OCI-M2 (cell line): Measurements from ENCODE around the gene C1orf159.

Source experiments
- DNase-seq: peaks from one replicate; lab custom pipeline; 2025; ENCODE audit not compliant: unreplicated experiment; lab: John Stamatoyannopoulos, UW

The C1orf159 gene

DNA sequence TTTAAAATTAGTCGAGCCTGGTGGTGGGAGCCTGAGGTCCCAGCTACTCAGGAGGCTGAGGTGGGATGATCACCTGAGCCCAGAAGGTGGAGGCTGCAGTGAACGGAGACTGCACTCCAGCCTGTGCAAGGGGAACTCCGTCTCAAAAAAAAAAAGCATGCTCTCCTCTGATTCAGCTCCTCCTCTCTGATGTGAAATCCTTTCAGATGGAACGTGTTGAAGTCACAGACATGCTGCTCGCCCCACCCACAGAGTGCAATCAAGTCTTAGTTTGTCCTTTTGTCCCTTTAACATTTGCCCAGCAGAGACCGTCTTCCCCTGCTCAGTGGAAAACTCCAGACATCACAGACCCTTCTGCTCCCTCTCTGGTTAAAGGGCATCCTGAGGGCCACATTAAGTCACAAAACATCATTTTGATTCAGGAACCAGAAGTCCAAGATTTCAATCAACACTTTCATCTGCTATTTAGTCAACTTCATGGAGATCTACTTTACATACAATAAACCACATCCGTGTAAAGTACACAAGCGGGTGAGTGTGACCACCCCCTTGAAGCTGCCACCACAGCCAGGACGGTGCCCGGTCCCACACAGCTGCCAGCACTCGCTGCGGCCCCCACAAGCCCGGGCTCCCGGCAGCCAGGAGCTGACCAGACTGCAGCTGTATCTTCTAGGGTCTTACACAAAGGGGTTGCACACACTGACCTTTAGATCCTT, 22.8 kb downstream of the C1orf159 start:
- DNase-seq, result no peak

DNA sequence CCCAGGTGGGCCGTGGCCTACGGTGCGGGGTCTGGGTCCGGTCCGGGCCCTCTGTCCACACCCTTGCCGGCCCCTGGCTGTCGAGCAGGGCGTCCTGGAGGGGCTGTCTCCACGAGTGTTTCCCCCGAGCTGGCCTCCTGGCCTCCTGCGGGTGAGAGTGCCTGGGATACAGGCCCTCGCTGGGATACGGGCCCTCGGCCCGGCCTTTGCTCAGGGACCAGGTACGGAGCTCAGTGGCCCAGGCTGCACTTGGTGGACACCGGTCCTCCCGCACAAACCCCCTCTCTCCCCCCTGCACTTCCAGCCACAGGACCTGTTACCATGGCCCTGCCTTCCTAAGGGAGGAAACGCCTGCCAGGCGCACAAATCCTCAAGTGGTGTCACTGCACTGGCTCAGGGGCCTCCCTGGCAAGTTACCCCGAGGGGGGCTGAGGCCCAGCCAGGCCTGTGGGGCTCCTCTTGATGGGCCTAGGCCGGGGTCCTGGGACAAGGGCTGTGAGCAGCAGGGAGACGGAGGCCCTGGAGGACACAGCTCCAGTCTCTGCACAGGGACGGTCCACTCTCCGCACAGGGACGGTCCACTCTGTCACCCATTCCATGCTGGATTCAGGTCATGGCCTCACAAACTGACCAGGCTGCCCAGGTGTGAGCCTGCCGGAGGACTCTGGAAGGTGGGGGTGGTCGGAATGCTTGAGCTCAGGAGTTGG, 23.6 kb downstream of the C1orf159 start:
- DNase-seq, result no peak

DNA sequence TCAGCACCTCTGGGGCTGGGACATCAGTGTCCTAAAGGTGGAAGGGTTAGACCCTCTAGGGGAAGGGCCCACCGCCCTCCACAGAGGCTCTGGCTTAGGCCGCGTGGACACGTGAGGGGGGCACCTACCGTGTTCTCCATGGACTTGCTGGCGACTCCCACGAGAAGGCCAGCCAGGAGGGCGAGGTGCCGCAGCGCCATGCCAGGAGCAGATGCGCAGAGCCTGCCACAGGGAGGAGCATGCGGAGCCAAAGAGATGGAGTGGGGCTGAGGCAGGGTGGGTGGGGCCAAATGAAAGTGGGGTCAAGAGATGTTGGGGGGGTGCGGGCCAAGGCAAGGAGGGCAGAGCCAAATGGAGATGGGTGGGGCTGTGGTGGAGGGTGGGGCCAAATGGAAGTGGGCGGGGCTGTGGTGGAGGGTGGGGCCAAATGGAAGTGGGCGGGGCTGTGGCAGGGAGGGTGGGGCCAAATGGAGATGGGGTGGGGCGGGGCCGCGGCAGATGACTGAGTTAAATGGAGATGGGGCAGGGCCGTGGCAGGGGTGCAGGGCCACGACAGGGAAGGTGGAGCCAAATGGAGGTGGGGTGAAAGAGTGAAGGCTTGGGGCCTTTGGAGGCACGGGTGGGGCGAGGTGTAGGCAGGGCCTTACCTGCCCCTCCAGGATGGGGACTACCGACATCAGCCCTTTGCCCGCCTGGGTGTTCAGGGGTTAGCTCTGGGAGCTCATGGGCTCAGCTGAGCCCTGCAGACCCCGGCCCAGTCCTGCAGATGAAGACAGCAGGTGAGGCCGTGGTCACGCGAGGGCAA, 24.3 kb downstream of the C1orf159 start:
- DNase-seq, result no peak

DNA sequence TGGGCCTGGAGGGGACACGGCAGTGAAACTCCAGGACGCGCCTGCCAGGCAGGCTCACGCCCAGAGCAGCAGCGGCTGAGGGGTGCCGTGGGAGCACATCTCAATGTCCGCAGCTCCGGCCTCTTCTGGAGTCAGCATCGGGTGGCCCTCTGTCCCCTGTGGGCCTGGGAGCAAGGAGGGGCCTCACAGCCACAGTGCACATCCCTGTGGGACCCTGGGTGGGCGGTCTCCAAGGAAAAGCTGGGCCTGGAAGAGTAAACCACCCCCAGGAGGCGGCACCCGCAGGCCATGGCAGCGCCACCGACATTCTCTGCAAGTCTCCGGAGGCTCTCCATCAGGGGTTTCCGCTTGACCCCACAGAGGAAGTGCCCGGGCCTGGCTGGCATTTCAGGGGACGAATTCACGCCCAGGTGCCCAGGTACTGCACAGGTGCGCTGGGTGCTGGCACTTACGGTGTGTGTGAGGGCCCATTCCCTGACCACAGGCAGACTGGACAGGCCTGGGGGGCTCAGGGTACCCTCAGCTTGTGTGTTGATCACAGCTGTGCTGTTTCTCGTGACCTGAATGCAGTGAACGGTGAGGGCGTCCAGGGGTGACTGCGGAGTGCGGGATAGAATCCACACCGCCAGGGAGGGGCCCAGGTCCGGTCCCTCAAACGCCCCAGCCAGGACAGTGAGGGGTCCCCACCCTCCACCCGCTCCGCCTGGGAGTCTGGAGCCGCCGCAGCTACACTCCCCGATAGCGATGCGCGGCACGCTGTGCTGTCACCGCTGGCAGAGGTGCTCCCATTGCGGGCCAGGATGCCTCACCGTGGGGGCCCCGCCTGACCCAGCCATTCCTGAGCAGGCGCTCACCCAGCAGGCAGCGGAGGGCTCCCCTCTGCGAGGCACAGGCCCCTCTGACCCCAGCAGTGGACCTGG, 25.2 kb downstream of the C1orf159 start:
- DNase-seq, result no peak

DNA sequence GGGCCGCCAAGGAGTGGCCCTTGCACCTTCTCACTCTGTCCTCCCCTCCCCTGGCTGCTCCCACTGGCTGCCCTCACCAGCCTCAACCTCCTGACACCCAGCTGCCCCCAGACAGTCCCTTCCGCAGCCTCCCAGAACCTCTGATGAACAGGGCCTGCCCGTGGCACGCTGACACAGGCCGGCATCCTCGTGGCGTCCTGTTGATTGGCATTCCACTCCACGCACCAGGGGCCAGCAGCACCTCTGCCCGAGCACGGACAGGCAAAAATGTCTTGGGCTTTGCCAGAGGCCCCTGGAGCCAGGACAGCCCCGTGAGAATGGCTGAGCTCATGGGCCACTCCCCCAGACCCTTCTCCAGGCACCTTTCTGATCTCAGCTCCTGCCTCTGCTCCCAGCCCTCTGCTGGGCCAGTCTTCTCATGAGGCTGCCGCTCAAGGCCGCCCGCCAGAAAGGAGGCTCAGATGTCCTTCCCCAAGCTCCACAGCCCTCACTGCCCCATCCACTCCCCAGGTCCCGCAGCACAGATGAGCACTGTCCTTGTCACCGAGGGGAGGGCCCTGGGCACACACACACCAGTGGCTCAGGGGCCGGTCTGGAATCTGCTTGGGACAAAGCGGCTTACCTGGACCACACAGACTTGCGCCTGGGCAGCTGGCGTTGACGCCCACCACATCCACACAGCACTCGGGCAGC, 26.0 kb downstream of the C1orf159 start:
- DNase-seq, result no peak

DNA sequence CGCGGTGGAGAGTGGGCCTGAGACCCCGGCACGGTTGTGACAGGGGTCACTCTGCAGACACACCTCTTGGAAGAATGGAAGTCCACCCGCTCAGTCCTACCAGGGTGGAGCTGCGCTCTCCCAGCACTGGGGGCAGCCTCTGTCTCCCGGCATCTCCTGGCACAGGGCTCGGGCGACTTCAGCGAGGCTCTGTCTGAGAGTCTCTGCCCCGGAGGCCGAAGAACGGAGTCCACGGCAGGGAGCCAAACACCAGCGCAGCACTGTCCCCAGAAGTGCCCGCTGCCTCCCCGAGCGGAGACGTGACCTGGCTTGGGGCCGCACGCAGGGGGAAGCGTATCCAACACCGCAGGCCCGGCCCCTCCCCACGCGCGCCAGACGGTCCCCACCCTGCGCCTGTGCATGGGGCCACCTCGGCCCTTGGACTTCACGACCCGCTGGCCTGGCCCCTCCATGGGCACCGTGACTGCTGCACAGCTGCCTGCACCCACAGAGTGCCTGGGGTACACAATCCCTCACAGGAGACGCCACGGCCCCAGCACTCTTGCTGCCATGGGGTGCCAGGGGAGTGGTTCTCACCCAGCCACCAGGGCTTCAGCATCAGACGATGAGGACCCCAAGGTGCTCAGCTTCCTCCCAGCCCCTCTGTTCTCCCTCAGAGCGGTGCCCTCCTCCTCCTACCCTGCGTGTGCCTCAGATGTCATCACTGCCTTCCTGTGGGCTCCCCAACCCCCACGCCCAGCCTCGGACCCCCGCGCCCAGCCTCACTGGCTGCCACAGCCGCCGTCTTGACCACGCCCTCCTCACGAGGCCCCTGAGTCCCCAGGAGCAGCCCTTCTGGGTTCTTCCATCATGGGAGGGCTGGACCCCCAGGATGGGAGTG, 26.8 kb downstream of the C1orf159 start:
- DNase-seq, result no peak

DNA sequence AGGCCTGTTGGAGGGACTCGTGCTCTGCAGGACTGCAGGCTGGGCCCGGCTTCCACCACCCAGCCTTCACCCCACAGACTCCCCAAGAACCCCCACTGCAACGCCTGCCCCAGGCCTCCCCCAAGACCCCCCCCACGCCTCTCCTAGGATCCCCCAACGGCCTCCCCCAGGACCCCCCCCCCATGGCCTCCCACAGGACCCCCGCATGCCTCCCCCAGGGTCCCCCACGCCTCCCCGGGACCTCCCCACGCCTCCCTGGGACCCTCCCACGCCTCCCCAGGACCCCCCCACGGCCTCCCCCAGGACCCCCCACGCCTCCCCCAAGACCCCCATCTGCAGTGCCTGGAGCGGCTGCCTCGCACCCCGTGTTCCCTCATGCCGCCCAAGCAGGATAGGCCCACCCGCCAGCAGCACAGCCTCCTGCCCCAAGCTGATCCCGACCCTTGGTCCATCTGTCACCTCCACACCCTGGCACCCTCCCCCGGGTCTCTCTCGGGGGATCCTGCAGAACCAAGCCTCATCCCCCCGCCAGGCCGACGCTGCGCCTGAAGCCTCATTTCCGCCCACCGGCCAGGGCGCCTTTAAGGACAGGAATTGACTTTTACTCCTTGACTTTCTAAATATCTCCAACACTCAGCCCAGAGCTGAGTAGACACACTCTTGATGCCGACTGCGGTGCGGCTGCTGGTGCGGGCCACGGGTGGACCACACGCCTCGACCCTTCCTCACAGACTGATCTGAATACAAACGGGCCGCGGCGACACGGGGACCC, 27.7 kb downstream of the C1orf159 start:
- DNase-seq, result no peak

DNA sequence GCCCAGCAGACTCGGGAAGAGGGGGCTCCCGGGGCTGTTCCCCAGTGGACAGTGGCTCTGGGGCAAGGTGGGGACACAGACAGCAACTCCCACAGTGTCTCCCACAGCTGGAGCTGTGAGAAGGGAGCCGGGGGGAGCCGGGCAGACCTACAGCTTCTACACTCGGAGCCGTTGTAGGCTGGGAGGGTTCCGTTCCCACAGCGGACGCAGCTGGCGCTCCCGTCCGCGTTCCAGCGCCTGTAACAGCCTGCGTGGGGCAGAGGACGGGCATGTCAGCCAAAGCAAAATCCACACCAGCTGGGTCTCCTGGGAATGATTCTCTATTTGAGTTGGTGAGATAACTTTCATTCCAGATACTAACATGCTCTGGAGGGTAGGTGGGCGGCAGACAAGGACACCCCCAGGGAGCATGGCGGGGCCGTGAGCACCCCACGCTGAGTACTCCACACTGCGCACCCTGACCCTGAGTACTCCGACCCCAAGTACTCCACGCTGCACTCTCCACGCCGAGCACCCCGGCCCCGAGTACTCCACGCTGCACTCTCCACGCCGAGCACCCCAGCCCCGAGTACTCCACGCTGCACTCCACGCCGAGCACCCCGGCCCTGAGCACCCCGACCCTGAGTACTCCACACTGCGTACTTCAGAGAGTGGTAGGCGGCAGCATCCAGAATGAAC, 28.4 kb downstream of the C1orf159 start:
- no peak for DNase-seq

DNA sequence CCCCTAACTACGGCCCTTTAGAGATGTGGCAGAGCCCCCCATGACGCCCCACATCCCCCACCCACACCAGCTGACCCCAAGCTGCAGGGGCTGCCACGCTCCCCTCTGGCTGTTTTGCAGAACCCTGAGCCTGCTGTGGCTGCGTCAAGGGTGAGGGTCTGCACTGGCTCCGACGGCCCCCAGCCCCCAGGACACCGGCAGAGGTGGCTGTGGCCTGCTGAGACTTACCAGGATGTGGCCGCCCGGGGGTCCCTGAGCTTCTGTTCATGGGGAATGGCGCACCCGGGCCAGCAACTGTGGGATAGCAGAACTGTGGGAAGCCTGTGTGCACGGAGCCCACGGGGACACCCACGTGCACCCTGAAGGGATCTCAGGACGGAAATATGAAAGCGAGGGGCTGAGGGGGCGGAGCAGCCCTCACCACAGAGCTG, 29.0 kb downstream of the C1orf159 start:
- DNase-seq, result no peak

DNA sequence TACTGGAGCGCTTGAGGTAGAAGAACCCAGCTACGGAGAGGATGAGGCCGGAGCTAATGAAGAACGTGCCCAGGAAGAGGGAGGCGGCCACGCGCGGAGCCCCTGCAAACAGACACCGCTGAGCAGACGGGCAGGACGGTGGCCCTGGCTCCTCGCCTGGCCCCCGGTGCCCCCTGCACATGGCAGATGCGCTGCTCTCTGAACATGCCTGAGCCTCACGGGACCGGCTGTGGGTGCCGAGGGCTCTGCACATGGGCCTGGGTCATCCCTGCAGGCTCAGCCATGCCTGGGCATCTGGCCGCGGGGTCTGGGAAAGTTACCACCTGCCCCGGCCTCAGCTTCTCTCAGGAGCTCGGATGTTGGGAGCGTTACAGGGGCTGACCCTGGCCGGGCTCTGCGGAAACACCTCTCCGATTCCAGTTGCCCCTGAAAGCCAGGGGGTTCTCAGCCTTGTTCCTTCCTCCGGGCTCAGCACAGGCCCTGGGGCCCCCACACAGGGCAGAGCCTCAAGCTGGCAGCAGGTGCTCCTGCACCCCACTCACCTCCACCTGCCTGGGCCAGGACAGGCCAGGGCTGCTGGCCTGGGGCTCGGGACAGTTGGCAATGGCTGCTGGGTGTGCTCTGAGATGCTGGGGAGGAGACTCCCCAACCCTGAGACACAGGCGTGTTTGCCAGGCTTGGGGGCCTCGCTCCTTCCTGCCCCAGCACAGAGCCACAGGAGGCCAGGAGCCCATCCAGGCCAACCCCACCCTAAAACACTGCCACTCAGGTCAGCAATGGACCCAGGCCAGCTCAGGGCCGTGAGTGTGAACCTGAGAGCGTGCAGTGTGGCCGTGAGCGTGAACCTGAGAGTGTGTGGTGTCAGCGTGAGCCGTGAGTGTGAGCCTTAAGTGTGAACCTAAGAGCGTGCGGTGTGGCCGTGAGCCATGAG, 29.7 kb downstream of the C1orf159 start:
- DNase-seq, result no peak

DNA sequence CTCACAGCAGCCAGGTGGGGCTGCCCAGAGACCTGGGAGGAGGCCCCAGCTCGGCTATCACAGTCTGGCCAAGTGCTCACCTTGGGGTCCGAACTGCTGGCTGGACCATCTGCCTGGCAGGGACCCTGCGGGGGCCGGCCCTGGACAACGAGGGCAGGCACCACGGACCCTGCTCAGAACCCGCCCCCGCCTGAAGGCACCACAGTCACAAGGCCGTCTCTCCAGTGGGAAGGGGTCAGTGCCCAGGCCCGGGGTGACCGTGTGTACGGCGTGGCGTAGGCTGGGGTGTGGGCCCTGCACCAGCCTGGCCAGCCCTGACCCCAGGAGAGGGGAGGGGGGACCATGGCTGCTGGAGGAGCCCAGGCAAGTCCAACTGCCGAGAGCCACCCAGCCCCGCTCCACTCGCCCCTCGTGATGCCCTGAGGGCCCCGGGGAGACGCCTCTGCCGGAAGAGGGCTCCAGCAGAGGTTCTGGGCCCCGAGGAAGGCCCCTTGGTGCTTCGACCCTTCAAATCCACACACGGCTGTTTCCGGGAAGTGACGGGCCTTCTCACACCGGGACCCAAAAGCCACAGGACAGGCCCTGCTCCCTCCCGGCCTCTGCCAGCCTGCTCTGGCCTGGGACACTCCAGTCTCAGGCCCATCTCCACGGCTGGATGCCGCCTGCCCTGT, 30.6 kb downstream of the C1orf159 start:
- no peak for DNase-seq

DNA sequence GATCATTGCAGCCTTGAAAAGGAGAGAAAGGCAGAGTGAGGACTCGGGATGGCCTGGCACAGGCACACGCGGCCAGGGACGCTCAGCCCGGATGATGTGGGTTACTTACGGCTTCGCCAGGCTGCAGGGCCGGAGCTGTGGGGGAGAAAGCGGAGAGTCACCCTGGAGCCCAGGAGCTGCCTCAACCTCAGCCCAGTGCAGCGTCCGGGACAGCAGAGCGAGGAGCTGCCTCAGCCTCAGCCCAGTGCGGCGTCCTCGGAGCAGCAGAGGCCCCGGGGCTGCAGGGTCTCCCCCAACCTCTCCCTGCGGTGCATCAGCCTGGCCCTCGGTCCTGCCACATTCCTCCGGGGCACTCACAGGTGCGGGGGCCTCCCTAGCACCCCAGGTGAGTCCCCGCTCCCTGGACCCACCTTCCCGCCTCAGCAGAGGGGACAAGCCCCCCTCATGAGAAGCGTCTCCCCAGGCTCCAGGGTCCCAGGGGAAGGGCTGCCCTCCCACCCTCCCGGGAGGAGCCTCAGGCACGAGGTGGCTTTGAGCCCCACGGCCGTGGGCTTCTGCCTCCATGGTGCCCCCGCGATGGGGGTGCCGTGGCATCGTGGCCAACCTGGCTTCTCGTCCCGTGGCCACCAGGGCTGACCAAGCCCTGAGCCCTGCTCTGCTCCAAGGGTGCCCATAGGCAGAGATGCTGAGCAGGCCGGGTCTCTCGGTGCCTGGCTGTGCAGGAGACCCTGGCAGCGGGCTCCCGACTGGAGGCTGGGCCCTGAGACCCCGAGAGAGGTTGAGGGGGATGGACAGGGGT, 31.3 kb downstream of the C1orf159 start:
- DNase-seq, result no peak

DNA sequence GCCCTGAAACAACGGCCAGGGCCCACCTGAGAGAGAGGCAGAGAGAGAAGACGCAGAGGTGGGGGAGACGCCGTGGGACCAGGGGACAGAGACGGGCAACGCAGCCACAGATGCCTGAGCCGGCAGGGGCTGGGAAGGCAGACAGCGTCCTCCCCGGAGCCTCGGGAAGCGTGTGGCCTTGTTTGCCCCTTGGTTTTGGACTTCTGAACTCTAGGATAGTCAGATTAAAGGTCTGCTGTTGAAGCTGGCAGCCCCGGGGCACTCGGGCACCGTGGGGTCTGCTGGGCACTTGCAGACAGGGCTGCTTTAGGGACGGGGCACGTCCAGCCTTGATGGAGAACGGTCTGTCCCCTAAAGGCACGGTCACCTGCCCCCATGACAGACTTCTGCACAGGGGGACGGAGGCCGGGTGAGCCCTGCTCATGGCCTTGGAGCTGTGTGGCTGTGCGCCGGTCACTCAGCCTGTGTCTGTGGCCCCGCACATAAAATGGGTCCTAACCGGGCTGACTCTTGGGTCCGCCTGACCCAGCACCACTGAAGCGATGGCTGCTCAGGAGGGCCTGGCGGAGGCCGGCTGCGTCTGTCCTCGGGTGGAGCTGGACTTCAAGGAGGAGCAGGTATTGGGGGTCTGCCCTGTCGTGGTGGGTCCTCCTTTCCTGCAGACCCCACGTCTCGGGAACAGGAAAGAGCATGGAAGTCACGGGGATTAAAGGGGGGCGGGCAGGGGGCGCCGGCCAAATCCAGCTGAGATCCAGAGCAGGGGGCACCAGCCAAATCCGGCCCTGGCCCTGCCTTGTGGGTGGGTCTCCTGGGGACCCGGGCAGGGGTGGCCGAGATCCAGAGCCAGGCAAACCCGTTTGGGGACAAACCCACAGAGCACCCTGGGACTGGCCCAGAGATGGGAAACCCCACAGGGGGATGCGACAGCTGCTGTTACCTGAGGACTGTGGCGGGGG, 32.2 kb downstream of the C1orf159 start:
- no peak for DNase-seq

DNA sequence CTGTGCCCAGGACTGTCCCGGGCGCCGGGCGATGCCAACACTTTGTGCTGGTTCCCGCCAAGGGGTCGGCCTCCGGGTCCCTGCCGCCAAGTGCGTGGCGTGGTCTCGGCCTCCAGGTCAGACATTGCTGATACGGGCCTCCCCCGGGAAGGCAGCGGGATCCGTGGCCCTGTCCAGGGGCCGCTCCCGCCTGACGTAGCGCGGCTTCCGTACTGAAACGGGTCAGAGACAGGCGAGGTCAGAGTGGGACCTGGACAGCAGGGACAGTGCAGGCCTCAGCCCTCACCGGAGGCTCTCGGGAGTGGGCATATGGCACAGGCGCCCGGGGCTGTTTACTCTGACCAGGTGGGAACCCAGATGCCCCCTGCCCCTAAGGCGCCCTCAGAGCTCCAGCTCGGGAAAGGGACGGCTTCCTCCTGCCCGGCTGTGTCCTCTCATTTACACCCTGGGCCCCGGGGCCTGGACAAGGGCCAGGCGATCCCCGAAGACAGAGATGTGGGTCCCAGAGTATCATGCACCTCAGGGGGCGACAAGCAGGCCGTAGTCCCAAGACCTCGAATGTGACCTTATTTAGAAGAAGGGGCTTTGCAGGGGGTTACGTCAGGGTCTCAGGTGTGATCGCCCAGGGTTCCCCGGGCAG, 33.0 kb downstream of the C1orf159 start:
- no peak for DNase-seq
